SK-N-MC (cell line): ENCODE results near the gene CACNA2D4.

Source experiments
- EZH2 ChIP-seq: fragments of 200-600 bp; sonication (generic); IDR thresholded peaks from one replicate; pipeline ENCODE4 v1.6.1; 2017; ENCODE audit warnings: antibody characterized with exemption
- POLR2AphosphoS5 ChIP-seq: IDR thresholded peaks from 2 replicates; pipeline ENCODE4 v1.6.1; 2012; ENCODE audit warnings: mild to moderate bottlenecking, low read depth, low read length, borderline replicate concordance

DNA sequence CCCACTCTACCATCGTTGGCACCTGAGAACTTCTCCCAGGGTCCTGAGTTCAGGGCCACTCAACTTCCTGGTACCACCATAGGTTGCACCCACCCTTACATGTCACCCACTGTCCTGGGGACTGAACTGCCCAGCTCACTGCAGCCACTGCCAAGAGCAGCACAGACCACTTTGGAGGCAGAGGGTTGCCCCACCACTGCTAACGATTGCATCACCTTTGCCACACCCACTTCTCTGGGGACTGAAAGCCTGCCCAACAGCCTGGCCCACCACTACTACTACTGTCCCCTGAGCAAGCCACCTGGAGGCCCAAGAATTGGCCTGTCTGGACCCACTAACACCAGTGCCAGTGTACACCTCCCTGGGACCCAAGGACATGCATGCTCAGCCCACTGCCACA lies 27.6 kb downstream of the CACNA2D4 start:
- TF ChIP-seq EZH2 (no peak), POLR2AphosphoS5 (no peak)
